Cortex of kidney (tissue), 1 donor: ENCODE results near the gene B4GALT7.
A peak's percentile ranks its signal among the peaks of the same experiment; 100 is the strongest.
"Not testable (repeated sequence)": the region's sequence is repeated elsewhere in the genome, so short reads cannot be mapped to it uniquely, and the experiment has no call there.

Experiments
- DNase-seq: peaks from one replicate; lab custom pipeline; 2025; lab: John Stamatoyannopoulos, UW

B4GALT7 gene, protein sequence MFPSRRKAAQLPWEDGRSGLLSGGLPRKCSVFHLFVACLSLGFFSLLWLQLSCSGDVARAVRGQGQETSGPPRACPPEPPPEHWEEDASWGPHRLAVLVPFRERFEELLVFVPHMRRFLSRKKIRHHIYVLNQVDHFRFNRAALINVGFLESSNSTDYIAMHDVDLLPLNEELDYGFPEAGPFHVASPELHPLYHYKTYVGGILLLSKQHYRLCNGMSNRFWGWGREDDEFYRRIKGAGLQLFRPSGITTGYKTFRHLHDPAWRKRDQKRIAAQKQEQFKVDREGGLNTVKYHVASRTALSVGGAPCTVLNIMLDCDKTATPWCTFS

DNA sequence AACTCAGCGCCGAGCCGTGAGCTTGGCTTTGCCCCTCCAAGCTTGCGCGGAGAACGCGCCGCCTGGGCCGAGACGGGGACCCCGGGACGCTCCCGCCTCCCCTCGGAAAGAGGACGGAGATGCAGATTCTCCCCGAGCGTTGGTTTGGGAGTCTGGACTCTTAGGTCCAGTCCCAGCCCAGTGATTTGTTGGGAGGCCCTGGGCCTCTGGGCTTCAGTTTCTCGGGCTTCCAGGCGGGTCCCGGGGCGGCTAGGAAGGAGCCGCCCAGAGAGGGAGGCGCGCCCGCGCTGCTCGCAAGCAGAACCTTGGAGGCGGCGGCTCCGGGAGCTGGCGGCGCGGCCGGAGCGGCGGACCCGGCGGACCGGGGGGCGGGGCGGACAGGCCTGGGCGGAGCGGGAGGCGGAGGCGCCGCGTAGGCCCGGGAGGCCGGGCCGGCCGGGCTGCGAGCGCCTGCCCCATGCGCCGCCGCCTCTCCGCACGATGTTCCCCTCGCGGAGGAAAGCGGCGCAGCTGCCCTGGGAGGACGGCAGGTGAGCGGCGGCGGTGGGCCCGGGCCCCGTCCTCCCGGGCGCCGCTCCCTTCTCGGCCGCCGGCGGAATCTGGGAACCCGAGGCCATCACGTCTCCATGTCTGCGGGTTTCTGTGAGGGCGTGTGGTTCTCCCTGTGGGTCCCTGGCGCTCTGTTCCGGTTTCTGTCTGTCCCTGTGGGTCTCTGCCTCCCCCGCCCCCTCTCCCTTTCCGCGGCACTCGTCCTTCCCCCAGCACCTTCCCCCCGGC is at the start of gene B4GALT7:
Gene B4GALT7 (plus strand): TSS at position 402 of the 777 bp plus-strand sequence. CDS start 79 bp downstream, at position 481.
- peak; percentile 21 for DNase-seq

DNA sequence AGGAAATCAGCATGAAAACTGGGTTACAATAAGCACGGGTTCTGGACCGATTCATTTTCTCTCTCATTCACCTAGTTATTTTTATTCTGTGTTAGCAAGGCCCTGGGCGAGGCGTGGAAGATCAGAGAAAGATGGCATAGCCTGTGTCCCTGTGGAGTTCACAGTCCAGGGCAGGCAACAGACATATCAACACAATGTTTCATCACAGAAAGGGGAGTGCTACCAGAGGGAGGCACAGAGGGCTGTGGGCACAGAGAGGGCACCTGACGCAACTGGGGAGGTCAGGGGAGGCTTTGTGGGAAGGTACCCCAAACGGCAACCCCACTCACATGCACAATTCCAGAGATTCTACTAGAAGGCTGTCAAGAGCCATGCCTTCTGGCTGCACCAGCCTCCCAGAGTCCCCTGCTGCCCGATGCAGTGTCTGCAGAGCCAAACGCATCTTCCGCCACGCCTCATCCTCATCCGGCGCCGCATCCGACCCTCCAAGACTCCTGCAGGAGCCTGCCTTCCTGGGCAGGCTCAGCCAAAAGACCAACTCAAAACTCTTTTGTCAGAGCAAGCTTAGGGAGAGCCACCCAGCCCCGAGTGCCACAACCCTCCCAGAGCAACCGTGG is 47.0 kb upstream of the B4GALT7 start:
- DNase-seq, result no peak

DNA sequence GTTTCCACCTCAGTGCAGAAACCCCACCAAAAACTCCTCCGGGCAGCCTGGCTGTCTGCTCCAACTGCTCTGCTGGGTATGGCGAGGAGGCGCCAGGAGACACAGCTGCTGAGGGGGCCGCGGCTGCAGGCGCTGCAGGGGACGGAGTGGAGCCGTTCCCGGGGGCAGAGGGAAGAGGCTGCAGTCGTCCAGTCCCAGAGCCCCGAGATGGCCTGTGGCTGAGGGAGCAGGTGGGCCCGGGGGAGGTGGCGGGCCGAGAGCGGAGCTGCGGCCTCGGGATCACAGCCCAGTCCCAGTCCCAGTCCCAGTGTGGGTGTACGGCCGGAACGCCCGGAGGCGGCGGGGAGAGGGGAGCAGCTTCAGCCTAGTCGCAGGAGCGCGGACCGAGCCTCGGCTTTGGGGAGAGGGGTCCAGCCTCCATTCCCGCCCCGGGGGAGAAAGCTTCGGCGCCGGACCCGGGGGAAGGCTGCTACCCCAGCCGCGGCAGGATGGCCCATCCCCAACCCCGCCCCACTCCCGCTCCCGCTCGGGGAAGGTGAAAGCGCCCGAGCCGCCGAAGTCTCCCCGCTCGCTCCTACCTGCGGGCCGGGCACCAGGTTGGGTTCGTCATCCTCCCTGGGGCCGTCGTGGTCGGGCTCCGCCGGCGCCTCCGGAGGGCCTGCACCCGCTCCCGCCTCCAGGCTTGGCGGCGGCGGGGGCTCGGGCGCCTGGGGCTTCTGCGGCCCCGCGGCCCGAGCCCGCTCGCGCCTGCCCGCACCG is 46.1 kb upstream of the B4GALT7 start:
- DNase-seq, result no peak

DNA sequence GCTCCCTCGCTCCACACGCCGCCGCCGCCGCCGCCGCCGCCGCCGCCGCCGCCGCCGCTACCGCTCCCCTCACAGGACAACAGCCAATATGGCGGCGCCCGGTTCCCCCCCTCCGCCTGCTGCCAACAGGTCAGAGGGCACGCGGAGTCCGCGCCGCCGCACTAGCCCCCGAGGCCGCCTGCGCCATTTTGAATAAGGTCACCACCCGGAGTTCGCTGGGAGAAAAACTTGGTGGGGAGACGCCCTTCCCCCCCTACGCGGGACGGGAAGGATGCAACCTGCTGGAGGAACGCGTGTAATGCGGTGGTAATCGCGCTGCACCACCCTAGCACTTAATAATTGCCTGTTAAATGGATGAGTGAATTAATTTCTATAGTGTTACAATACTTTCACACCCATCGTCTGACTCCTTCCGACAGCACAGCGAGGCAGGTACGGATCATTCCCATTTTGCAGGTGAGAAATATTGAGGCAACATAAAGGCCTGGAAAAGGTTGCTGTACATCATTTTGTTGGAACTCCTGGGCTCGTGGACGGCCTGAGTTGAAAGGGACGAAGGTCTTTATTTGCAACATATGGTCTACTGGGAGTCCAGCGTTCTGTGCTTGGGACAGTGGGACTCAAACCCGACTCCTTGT is 45.3 kb upstream of the B4GALT7 start, which contains the start of gene FAM193B:
Gene FAM193B (minus strand): TSS at position 90 of the 638 bp plus-strand sequence. CDS start 105 bp downstream, outside the sequence.
- no peak for DNase-seq

DNA sequence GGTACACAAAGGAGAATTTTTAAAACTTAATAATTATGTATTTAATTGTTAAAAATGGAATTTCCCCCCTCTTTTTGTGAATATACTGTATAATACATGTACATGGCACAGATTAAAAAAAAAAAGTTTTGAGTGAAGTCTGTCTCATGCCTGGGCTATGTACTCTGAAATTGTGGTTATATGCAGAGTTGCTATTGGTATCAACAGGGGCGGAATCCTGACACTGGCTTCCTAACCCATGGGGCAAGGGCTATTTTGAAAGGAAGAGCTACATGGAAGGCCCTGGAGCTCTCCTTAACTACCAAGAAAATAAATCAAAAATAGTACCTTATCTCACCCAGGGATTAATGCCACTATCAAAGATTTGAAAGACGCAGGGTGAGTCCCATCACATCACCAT is 44.7 kb upstream of the B4GALT7 start:
- DNase-seq, result no peak

DNA sequence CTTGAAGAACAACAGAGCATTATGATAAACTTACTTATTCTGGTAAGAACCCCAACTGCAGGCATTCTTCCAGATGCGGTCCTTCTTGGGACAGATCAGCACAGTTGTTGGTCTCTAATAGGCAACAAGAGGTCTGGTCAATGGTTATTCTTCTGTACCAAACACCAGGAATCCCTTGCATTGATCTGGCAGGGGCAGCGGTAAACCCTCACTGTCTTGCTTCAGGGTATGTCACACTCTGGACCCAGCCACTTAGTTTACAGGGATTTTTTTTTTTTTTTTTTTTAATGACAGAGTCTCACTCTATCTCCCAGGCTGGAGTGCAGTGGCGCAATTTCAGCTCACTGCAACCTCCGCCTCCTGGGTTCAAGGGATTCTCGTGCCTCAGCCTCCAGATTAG is 44.3 kb upstream of the B4GALT7 start:
- no peak for DNase-seq

DNA sequence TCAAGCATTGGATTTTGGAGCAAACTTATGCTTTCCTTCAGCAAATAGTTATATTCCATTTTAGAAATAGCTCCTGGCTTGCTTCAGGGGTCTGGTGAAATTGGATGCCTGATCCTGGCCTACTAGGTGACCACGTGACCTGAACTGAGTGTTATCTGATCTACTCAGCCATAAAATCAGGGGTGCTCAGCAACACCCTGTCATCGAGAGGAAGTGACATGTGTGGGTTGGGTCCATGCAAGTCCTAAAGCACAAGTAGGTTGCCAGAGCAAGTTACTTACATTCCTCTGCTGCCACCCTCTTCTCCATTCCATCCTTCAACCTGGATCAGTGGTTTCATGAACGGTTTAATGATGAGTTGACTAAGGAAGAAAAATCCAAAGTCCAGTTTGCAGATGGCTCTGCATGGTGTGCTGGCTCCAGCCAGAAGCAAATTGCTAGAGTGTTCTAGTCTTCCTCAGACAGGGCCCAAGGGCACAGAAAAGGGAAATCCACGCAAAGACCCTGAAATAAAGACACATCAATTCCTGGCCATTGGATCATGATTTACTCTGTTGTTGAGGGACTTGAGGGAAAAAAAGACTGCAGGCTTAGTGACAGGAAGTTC is 42.8 kb upstream of the B4GALT7 start:
- no peak for DNase-seq

DNA sequence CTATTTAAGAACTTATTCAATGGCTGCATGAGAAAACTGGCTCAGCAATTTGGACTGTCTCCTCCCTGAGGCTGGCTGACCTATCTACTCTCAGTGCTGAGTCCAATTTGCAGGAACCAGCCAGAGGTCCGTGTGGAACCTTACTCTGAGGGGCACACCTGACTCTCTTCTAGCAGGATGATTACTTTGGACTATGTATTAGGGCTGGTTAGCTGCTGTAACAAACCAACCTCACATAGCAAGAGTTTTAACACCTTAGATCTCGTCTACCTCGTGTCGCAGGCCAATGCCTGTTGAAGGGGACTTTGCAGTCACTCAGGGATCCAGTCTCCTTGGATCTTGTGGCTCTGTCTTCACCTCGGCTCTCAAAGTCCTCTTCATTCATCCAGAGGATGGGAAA is 42.1 kb upstream of the B4GALT7 start:
- DNase-seq, result no peak

DNA sequence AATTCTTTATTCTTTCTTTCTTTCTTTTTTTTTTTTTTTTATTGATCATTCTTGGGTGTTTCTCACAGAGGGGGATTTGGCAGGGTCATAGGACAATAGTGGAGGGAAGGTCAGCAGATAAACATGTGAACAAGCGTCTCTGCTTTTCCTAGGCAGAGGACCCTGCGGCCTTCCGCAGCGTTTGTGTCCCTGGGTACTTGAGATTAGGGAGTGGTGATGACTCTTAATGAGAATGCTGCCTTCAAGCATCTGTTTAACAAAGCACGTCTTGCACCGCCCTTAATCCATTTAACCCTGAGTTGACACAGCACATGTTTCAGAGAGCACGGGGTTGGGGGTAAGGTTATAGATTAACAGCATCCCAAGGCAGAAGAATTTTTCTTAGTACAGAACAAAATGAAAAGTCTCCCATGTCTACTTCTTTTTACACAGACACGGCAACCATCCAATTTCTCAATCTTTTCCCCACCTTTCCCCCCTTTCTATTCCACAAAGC is 40.4 kb upstream of the B4GALT7 start:
- DNase-seq, result not testable (repeated sequence)

DNA sequence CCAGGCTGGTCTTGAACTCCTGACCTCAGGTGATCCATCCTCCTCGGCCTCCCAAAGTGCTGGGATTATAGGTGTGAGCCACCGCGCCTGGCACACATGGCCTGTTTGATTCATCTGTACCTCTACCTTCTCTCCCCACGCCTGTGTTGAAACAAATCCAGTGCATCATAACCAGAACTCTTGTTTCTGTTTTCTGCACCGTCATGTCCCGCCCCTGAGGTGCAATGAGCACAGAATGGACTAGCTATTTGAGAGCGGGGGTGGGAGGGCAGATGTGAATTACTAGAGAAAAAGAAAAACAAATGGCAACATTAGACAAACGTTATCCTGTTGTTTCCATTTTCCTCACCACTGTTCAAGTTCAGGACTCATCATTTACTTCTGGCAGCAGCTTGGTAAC is 34.9 kb upstream of the B4GALT7 start:
- DNase-seq, result no peak

DNA sequence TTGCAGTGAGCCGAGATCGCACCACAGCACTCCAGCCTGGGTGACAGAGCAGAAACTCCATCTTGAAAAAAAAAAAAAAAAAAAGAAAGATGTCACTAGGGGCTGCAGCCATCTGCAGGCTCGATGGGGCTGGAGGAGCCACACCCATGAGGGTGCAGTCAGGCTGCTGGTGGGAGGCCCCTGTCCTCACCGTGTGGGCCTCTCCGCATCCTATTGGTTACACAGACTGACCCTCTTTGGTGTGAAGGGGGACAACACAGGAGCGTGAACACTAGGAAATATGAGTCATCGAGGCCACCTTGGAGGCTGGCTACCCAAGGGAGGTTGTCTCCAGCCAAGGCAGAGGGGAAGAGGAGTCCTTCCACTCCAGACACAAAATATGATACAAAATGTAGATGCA is 31.6 kb upstream of the B4GALT7 start:
- DNase-seq, result no peak

DNA sequence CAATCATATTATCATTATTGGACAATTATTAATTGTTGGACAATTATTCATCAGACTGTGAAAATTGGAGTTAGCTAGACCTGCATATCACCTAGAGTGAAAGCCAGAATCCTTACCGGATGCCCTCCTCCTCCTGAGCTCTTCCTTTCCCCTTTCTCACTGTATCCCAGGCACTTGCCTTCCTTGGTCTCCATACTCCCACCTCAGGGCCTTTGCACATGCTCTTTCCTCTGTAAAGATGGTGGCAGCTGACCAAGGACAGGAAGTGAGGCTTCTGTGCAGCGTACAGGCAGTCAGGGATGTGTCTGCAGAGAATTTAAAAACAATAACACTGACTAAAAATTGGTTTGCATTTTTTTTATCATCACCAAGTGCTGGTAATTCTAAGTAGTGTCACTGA is 30.0 kb upstream of the B4GALT7 start:
- no peak for DNase-seq

DNA sequence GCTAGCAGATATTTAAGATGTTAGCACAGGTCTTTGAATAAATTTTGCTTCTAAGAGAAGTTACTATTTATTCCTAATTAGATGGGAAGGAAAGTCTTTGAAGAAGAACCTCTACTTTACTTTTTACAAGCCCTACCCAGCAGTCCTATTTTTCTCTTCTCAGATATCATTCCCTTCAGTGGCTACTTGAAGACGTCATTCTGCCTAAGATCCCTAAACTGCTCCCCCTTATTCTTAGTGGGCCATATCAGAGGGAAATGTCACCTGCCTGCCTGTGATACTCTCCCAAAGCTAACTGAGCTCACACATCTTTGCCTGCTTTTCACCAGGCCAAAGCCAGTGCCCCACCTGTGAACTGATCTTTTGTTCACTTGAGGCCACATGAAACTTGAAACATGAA is 24.4 kb upstream of the B4GALT7 start:
- DNase-seq, result no peak

DNA sequence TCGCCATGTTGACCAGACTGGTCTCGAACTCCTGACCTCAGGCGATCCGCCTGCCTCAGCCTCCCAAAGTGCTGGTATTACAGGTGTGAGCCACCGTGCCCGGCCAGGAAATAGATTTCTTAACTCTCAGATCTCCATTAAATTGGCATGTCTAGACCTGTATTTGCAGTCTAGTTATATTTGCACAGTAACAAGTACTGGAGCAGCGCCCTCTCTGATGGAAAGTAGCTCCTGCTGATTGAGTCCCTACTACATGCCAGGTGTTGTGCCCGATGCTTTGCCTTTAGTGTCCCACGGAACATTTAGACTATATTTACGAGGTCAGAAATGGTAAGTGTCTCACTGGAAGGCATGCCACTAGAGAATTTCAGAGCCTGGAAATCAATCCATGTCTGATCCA is 23.8 kb upstream of the B4GALT7 start:
- no peak for DNase-seq

DNA sequence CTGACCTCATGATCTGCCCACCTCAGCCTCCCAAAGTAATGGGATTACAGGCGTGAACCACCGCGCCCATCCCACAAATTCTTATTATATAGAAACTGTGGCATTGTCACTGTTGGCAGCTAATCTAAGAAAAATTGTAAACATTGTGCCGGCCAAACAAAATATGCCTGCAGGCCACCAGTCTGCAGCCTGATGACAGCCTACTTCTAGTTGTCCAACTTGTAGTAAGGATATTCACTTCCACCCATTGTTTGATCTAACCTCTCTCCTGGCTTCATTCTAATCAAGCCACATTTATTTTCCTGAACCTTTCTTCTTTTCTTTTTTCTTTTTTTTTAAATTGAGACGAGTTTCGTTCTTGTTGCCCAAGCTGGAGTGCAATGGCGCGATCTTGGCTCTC is 21.6 kb upstream of the B4GALT7 start:
- DNase-seq, result no peak

DNA sequence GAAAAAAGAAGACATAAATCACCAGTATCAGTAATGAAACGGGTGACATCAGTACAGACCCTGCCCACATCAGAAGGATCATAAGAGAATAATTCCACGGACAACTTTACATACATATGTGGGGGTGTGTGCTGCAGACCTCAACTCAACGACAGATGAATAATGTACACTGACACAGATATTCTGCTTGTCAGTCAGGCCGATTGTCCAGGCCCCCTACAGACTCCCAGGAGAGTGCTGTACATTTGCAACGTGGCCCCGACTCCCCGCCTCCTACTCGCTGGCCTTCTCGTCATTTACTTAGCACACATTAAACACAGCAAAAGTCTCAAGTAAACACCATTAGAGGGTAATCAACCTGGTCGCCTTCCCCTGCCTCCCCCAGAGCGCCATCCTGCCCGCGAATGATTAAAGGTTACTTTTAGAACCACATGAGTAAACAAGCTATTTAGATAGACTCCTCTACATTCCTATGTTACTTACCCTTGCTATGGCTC is 11.5 kb upstream of the B4GALT7 start:
- no peak for DNase-seq

DNA sequence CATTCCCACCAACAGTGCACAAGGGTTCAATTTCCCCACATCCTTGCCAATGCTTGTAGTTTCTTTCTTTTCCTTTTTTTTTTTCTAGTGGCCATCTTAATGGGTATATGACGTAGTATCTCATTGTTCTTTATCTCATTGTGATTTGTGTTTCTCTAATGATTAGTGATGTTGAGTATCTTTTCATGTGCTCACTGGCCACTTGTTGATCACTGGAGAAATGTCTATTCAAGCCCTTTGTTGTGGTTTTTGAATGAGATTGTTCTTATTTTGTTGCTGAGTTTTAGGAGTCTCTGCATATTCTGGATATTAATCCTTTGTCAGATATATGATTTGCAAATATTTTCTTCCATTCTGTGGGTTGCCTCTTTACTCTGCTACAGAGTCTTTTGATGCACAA is 9.5 kb upstream of the B4GALT7 start:
- no peak for DNase-seq

DNA sequence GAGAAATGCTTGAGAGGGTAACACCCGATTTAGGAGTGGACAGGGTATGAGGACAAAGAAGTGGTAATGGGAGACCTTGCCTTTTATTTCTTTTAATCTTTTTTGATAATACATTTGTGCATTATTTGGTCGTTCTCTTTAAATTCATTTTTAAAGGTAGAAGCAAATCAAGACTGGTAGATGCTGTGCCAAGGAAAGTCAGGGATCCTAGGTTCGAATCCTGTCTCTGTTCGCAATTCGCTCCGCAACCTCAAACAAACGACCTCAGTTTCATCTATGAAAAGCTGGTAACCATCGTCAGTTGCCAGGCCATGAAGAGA is 8.3 kb upstream of the B4GALT7 start:
- DNase-seq, result no peak

DNA sequence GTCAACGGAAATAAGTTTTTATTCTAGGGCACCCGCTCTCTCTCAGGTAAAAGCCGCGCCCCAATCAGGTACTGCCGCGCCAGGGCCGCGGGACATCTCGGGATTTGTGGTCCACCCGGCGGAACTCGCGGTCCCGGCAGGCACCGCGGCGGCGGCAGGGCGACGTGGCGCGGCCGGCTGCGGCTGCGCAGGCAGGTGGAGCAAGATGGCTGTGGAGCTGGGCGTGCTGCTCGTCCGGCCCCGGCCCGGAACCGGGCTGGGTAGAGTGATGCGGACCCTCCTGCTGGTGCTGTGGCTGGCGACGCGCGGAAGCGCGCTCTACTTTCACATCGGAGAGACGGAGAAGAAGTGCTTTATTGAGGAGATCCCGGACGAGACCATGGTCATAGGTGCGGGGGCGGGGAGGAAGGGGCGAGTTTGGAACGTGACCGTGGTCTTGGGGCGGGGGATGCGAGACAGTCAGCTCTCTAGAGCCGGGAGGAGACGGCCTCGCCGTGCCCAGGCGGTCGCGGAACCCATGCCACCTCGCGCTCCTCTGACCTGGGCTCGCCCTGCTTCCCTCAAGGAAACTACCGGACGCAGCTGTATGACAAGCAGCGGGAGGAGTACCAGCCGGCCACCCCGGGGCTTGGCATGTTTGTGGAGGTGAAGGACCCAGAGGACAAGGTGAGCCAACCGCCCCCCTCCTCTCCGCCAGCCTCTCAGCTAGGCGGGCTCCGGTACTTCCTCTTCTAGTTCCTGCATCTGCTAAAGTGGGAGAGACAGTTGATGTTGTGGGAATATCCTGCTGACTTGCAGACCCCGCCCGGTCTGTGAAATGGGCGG is 7.7 kb upstream of the B4GALT7 start, which contains the start of gene TMED9:
Gene TMED9 (plus strand): TSS at position 194 of the 825 bp plus-strand sequence. CDS start 12 bp downstream, at position 206.
- DNase-seq, result peak; percentile 36

DNA sequence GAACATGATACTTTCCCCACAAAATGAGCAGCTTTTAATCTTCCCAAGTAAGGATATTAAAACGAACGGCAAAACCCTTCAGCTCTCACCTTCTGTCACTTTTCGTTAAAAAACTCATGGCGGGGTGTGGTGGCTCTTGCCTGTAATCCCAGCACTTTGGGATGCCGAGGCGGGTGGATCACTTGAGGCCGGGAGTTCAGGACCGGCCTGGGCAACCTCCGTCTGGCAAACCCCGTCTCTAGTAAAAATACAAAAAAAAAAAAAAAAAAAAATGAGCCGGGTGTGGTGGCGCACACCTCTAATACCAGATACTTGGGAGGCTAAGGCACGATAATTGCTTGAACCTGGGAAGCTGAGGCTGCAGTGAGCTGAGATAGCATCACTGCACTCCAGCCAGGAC is 7.0 kb upstream of the B4GALT7 start:
- no peak for DNase-seq
